ENCODE results near the gene RFX2. TPM values are rescaled to one million over a fixed set of nuclear protein-coding genes. Genes with fewer than 3 reads are reported as not detected.

The RFX2 gene
- total and polyA plus RNA-seq, 10 of the 15 experiments (the other 5 are each of a cell fraction or from before 2014, with no cell fraction given) = 3.2 to 9.8 (median 4.7) TPM

GRCh38 chr19:6030214-6030507 lies 80.1 kb downstream of the RFX2 start (continued):
- TF ChIP-seq, protein P1, sequence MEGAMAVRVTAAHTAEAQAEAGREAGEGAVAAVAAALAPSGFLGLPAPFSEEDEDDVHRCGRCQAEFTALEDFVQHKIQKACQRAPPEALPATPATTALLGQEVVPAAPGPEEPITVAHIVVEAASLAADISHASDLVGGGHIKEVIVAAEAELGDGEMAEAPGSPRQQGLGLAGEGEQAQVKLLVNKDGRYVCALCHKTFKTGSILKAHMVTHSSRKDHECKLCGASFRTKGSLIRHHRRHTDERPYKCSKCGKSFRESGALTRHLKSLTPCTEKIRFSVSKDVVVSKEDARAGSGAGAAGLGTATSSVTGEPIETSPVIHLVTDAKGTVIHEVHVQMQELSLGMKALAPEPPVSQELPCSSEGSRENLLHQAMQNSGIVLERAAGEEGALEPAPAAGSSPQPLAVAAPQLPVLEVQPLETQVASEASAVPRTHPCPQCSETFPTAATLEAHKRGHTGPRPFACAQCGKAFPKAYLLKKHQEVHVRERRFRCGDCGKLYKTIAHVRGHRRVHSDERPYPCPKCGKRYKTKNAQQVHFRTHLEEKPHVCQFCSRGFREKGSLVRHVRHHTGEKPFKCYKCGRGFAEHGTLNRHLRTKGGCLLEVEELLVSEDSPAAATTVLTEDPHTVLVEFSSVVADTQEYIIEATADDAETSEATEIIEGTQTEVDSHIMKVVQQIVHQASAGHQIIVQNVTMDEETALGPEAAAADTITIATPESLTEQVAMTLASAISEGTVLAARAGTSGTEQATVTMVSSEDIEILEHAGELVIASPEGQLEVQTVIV (IDR thresholded peaks at IDR 0.05; ENCODE audit: borderline replicate concordance, partially characterized antibody) = no peak
- TF ChIP-seq REST (IDR thresholded peaks at IDR 0.05; ENCODE audit: low read depth, low read length) (no peak), ZNF217 (IDR thresholded peaks at IDR 0.05) (no peak), SIX5 (IDR thresholded peaks at IDR 0.05; ENCODE audit: low read depth, low read length, severe bottlenecking) (no peak), SREBF1 (IDR thresholded peaks at IDR 0.05; ENCODE audit: low read length) (no peak), SIN3A (IDR thresholded peaks at IDR 0.05; ENCODE audit: low read depth, low read length) (no peak)
- TF ChIP-seq, protein P2, sequence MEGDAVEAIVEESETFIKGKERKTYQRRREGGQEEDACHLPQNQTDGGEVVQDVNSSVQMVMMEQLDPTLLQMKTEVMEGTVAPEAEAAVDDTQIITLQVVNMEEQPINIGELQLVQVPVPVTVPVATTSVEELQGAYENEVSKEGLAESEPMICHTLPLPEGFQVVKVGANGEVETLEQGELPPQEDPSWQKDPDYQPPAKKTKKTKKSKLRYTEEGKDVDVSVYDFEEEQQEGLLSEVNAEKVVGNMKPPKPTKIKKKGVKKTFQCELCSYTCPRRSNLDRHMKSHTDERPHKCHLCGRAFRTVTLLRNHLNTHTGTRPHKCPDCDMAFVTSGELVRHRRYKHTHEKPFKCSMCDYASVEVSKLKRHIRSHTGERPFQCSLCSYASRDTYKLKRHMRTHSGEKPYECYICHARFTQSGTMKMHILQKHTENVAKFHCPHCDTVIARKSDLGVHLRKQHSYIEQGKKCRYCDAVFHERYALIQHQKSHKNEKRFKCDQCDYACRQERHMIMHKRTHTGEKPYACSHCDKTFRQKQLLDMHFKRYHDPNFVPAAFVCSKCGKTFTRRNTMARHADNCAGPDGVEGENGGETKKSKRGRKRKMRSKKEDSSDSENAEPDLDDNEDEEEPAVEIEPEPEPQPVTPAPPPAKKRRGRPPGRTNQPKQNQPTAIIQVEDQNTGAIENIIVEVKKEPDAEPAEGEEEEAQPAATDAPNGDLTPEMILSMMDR (IDR thresholded peaks at IDR 0.05 in 2 of 3, conservative IDR thresholded peaks at IDR 0.05 in 1 of 3; ENCODE audit: control insufficient read depth in 2 of 3, extremely low read depth in 1 of 3, insufficient read depth in 1 of 3, low read depth in 3 of 3, low read length in 3 of 3) = no peak
